IMR-90 (cell line): ENCODE results near the gene NR6A1. TPM values are rescaled to one million over a fixed set of nuclear protein-coding genes. Genes with fewer than 3 reads are reported as not detected.

Experiments used
- ATAC-seq: fragments of 200-7000 bp; cut with Tn5 transposase; 2 replicates; pipeline ENCODE4 v1.9.1; 2020; ENCODE audit warnings: low read depth, mild to moderate bottlenecking, moderate library complexity
- BruUV-seq: library from RNA; stranded (reverse); fragments of 400-500 nt; replicated peaks from 2 replicates; lab custom pipeline; 2021; lab: Mats Ljungman, UMichigan
- CTCF ChIA-PET: fragments of 300-600 bp; formaldehyde crosslinking; extraction: SDS; loops from one replicate; lab custom pipeline; 2021; ENCODE audit warnings: antibody characterized with exemption; lab: Yijun Ruan, JAX
- POLR2A ChIA-PET: fragments of 300-600 bp; sonication (Branson Sonifier 250); formaldehyde crosslinking; loops from one replicate; lab custom pipeline; 2022; ENCODE audit warnings: antibody characterized with exemption; ENCODE audit not compliant: unreplicated experiment; lab: Charles Lee
- DNase-seq: peaks from one replicate; pipeline ENCODE4 v3.0.0; 2013
- H2AFZ ChIP-seq: replicated peaks from 2 replicates; pipeline ENCODE3; 2013; ENCODE audit warnings: low read length, mild to moderate bottlenecking; ENCODE audit not compliant: poor library complexity
- H2AK5ac ChIP-seq: 2 replicates; pipeline ENCODE4 v1.6.1; 2013; ENCODE audit warnings: low read depth, low read length, inconsistent platforms
- H2AK9ac ChIP-seq: replicated peaks from 2 replicates; pipeline ENCODE3; 2013; ENCODE audit warnings: mild to moderate bottlenecking, low read depth, low read length, moderate library complexity; ENCODE audit not compliant: poor library complexity
- H2BK120ac ChIP-seq: 2 replicates; pipeline ENCODE4 v1.6.1; 2013; ENCODE audit warnings: low read depth, low read length, inconsistent platforms
- H2BK15ac ChIP-seq: 3 replicates; pipeline ENCODE4 v1.6.1; 2013; ENCODE audit warnings: low read depth, low read length, inconsistent platforms
- H2BK20ac ChIP-seq: 2 replicates; pipeline ENCODE4 v1.6.1; 2013; ENCODE audit warnings: low read depth, mild to moderate bottlenecking, inconsistent platforms, low read length, moderate library complexity
- H2BK5ac ChIP-seq: 2 replicates; pipeline ENCODE4 v1.6.1; 2013; ENCODE audit warnings: mild to moderate bottlenecking, low read depth, low read length, inconsistent platforms; ENCODE audit not compliant: poor library complexity, severe bottlenecking
- H3K14ac ChIP-seq: replicated peaks from 2 replicates; pipeline ENCODE4 v1.6.1; 2013; ENCODE audit warnings: low read depth, low read length, inconsistent platforms
- H3K18ac ChIP-seq: 2 replicates; pipeline ENCODE4 v1.6.1; 2013; ENCODE audit warnings: low read depth, low read length, control low read depth
- H3K23ac ChIP-seq: 2 replicates; pipeline ENCODE4 v1.6.1; 2013; ENCODE audit warnings: low read depth, low read length, inconsistent platforms
- H3K27ac ChIP-seq: 2 replicates; pipeline ENCODE4 v1.5.1; 2013; ENCODE audit warnings: mild to moderate bottlenecking, control low read depth, low read length; ENCODE audit not compliant: insufficient read depth
- H3K27me3 ChIP-seq: 2 replicates; pipeline ENCODE4 v1.6.1; 2013; ENCODE audit warnings: low read length; ENCODE audit not compliant: control insufficient read depth, insufficient read depth
- H3K36me3 ChIP-seq: 2 replicates; pipeline ENCODE4 v1.6.1; 2013; ENCODE audit warnings: low read length, mixed read lengths; ENCODE audit not compliant: control insufficient read depth, insufficient read depth
- H3K4ac ChIP-seq: 2 replicates; pipeline ENCODE4 v1.6.1; 2013; ENCODE audit warnings: low read depth, low read length, inconsistent platforms
- H3K4me1 ChIP-seq: 2 replicates; pipeline ENCODE4 v1.6.1; 2013; ENCODE audit warnings: low read length, mixed read lengths; ENCODE audit not compliant: control insufficient read depth, insufficient read depth
- H3K4me2 ChIP-seq: 2 replicates; pipeline ENCODE4 v1.6.1; 2013; ENCODE audit warnings: low read depth, mild to moderate bottlenecking, control low read depth, low read length, moderate library complexity
- H3K4me3 ChIP-seq: 2 replicates; pipeline ENCODE4 v1.5.1; 2013; ENCODE audit warnings: low read depth, mild to moderate bottlenecking, control low read depth, low read length, moderate library complexity; ENCODE audit not compliant: insufficient read depth
- H3K56ac ChIP-seq: 2 replicates; pipeline ENCODE4 v1.6.1; 2013; ENCODE audit warnings: low read length, inconsistent platforms; ENCODE audit not compliant: insufficient read depth; ENCODE audit errors: extremely low read depth
- H3K79me1 ChIP-seq, 2 experiments: 2 replicates each; pipeline ENCODE4 v1.6.1; 2013; ENCODE audit warnings: low read length in 2 of 2, inconsistent platforms in 1 of 2, low read depth in 1 of 2
- H3K9ac ChIP-seq: 2 replicates; pipeline ENCODE4 v1.6.1; 2013; ENCODE audit warnings: low read depth, low read length, control low read depth
- H3K9me1 ChIP-seq: 2 replicates; pipeline ENCODE4 v1.6.1; 2013; ENCODE audit warnings: low read length, inconsistent platforms; ENCODE audit not compliant: insufficient read depth
- H3K9me3 ChIP-seq: 2 replicates; pipeline ENCODE4 v1.6.1; 2013; ENCODE audit warnings: low read length; ENCODE audit not compliant: control insufficient read depth, insufficient read depth
- H4K20me1 ChIP-seq: 2 replicates; pipeline ENCODE4 v1.6.1; 2013; ENCODE audit warnings: low read length, inconsistent platforms; ENCODE audit not compliant: insufficient read depth
- H4K5ac ChIP-seq: 2 replicates; pipeline ENCODE4 v1.6.1; 2013; ENCODE audit warnings: mild to moderate bottlenecking, low read depth, low read length, control low read depth
- H4K8ac ChIP-seq, 2 experiments: 2 replicates each; pipeline ENCODE4 v1.6.1; 2013; ENCODE audit warnings: low read depth in 2 of 2, low read length in 2 of 2, control low read depth in 1 of 2, inconsistent platforms in 1 of 2
- H4K91ac ChIP-seq: 2 replicates; pipeline ENCODE4 v1.6.1; 2013; ENCODE audit warnings: low read depth, low read length, inconsistent platforms; ENCODE audit not compliant: insufficient read depth
- MAFK ChIP-seq: IDR thresholded peaks from 2 replicates; pipeline ENCODE4 v1.6.1; 2012; ENCODE audit warnings: low read depth, low read length, improper control_type of control experiment
- RCOR1 ChIP-seq: IDR thresholded peaks from 2 replicates; pipeline ENCODE4 v1.6.1; 2012; ENCODE audit warnings: mild to moderate bottlenecking, low read length, improper control_type of control experiment; ENCODE audit not compliant: insufficient replicate concordance
- WGBS, 2 experiments: methylation state at CpG; one replicate each; pipeline versions ENCODE4 v1.1.5 to v1.1.7; 2013; ENCODE audit warnings: missing lambda C conversion rate in 2 of 2; ENCODE audit not compliant: insufficient read length in 1 of 2; ENCODE audit errors: extremely low coverage in 2 of 2; 5-methylcytosine and 5-hydroxymethylcytosine counted together
- dilution Hi-C: fragments of 300-500 bp; cut with HindIII; formaldehyde crosslinking; loops from one replicate; pipeline ENCODE4 v1.14.3; 2018; ENCODE audit warnings: low sequenced_read_pairs; ENCODE audit not compliant: unreplicated experiment
- in situ Hi-C: fragments of 300-500 bp; cut with MboI; formaldehyde crosslinking; loops from 3 replicates; pipeline ENCODE4 v1.14.3; 2019; ENCODE audit warnings: low sequenced_read_pairs, inconsistent platforms, mixed read lengths
- intact Hi-C: fragments of 100-400 bp; cut with micrococcal nuclease; formaldehyde crosslinking; loops from 2 replicates; pipeline ENCODE4 v1.10.0; 2022
- polyA plus RNA-seq, 3 experiments: library from polyadenylated mRNA; depleted of rRNA; stranded (reverse); fragments of >200 nt; gene quantifications; 2 replicates each; pipeline ENCODE4 v1.2.3, GENCODE V29; 2012; ENCODE audit warnings: low replicate concordance in 1 of 3
- total RNA-seq: library from RNA; depleted of rRNA; stranded (reverse); fragments of >200 nt; gene quantifications from 2 replicates; pipeline ENCODE4 v1.2.3, GENCODE V29; 2012

The NR6A1 gene
- total and polyA plus RNA-seq, 2 of the 4 experiments (the other 2 are of a cell fraction), result 0.14 to 0.36 TPM

DNA sequence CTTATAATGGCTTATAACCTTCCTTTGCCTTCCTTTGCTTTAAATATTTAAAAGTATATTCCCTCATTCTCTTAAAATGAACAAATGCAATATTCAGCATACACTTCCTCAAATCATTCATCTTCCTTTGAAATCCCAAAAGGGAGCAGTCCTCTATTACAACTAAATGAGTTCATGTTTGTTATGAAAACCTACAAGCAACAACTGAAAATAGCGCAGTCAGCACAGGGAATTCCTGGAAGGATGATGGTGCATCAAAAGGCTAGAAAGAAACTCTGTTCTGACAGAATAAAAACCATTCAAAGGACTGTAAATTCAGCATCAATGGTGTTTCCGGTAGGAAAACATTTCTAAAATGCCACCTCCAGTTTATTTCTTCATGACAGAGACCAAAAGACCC, 3.3 kb downstream of the NR6A1 start:
- H3K27ac ChIP-seq, result no peak overlapping the region
- ATAC-seq, result no peak
- H2BK120ac ChIP-seq, result no peak overlapping the region
- no peak overlapping the region for H4K8ac ChIP-seq
- no peak overlapping the region for H3K4me3 ChIP-seq
- WGBS, 2 experiments, result no CpG with 5 or more reads among the region's 2 CpGs
- DNase-seq, result no peak
- no peak overlapping the region for H3K4ac ChIP-seq
- no peak overlapping the region for H2AK5ac ChIP-seq
- H3K36me3 ChIP-seq, result no peaks in the 10 kb centered on the region
- dilution Hi-C loops (no loop called here), in situ Hi-C loops (no loop called here), intact Hi-C loops (no loop called here)
- no peaks in the 10 kb centered on the region for H3K9me1 ChIP-seq
- no peak overlapping the region for H2BK20ac ChIP-seq
- H4K91ac ChIP-seq, result no peak overlapping the region
- no peak overlapping the region for H4K5ac ChIP-seq
- H3K18ac ChIP-seq, result no peak overlapping the region
- H2BK15ac ChIP-seq, result no peak overlapping the region
- H2BK5ac ChIP-seq, result no peak overlapping the region
- H3K23ac ChIP-seq, result no peak overlapping the region
- no peak for TF ChIP-seq RCOR1
- peak; percentile 8; the same call in 1 of the 2 replicates for TF ChIP-seq MAFK
- peaks cover 2% of the 10 kb centered on the region; the same call in 1 of the 2 replicates for H3K4me1 ChIP-seq
- no peak overlapping the region for H2AK9ac ChIP-seq
- no peaks in the 10 kb centered on the region for H3K79me1 ChIP-seq
- H3K27me3 ChIP-seq, result peaks cover 65% of the 10 kb centered on the region
- H3K4me2 ChIP-seq, result no peak overlapping the region
- CTCF ChIA-PET, result interaction anchor here (2.9 kb wide), 1 partner anchor 85 kb away, joined by 10 read pairs; the partner anchor contains the start of gene WDR38
- H2AFZ ChIP-seq, result no peak overlapping the region
- no TSS peak for BruUV-seq
- H3K56ac ChIP-seq, result no peak overlapping the region
- H3K9ac ChIP-seq, result no peak overlapping the region
- no peaks in the 10 kb centered on the region for H3K9me3 ChIP-seq
- H3K14ac ChIP-seq, result no peak overlapping the region
- peaks cover 12% of the 10 kb centered on the region for H4K20me1 ChIP-seq
- POLR2A ChIA-PET, result no interaction called here
